Erythroblast (primary cell): ENCODE results near the gene SAGE1.

ENCODE experiments used
- DNase-seq, 2 experiments: peaks; one replicate each; lab custom pipeline; 2025; lab: John Stamatoyannopoulos, UW
- GATA1 ChIP-seq: IDR thresholded peaks from 2 replicates; pipeline ENCODE4 v1.6.1; 2011; ENCODE audit warnings: low read depth, mild to moderate bottlenecking, control low read depth, low read length, moderate library complexity
- POLR2A ChIP-seq: IDR thresholded peaks from 2 replicates; pipeline ENCODE4 v1.6.1; 2011; ENCODE audit warnings: mild to moderate bottlenecking, low read length

The SAGE1 gene

GRCh38 chrX:135951291-135951690 lies 57.8 kb downstream of the SAGE1 start:
- no peak for DNase-seq
- TF ChIP-seq GATA1 (no peak), POLR2A (no peak)
